Choroid plexus epithelial cell (primary cell): ENCODE measurements around the gene KDM3B.
"Not testable (repeated sequence)": the region's sequence is repeated elsewhere in the genome, so short reads cannot be mapped to it uniquely, and the experiment has no call there.

Source experiments
- DNase-seq: peaks from one replicate; pipeline ENCODE4 v3.0.0-alpha.2; 2010; ENCODE audit warnings: low read depth
- H3K4me3 ChIP-seq: 2 replicates; pipeline ENCODE4 v1.5.1; 2011; ENCODE audit warnings: low read depth, mild to moderate bottlenecking, control low read depth, low read length, moderate library complexity
- CTCF ChIP-seq: conservative IDR thresholded peaks from 2 replicates; pipeline ENCODE4 v1.5.1; 2011; ENCODE audit warnings: low read depth, mild to moderate bottlenecking, control low read depth, inconsistent platforms, low read length, moderate library complexity

The KDM3B gene

GRCh38 chr5:138468133-138468965, 115.9 kb downstream of the KDM3B start:
- DNase-seq, result peak; percentile 27
- TF ChIP-seq CTCF, result no peak
- H3K4me3 ChIP-seq, result peak overlapping the region; percentile 83

GRCh38 chr5:138468966-138469539, 116.6 kb downstream of the KDM3B start:
- no peak overlapping the region for H3K4me3 ChIP-seq
- no peak for DNase-seq
- no peak for TF ChIP-seq CTCF

GRCh38 chr5:138469540-138470321, 117.2 kb downstream of the KDM3B start:
- DNase-seq, result peak; percentile 77
- no peak for TF ChIP-seq CTCF
- no peak overlapping the region for H3K4me3 ChIP-seq

- no peak for DNase-seq
- no peak overlapping the region for H3K4me3 ChIP-seq
- TF ChIP-seq CTCF, result no peak
Observed at GRCh38 chr5:138470322-138471051, 118.0 kb downstream of the KDM3B start.

- no peak for DNase-seq
- H3K4me3 ChIP-seq, result no peak overlapping the region
- no peak for TF ChIP-seq CTCF
Observed at GRCh38 chr5:138471052-138471361, 118.5 kb downstream of the KDM3B start.

- H3K4me3 ChIP-seq, result no peak overlapping the region
- TF ChIP-seq CTCF, result no peak
- DNase-seq, result no peak
Observed at GRCh38 chr5:138472353-138472752, 119.9 kb downstream of the KDM3B start.

GRCh38 chr5:138473151-138473550, 120.7 kb downstream of the KDM3B start:
- not testable (repeated sequence) for H3K4me3 ChIP-seq, DNase-seq
